GM21360 (cell line): ENCODE results near the gene B3GNT8.
"Not testable (repeated sequence)": the region's sequence is repeated elsewhere in the genome, so short reads cannot be mapped to it uniquely, and the experiment has no call there.

ENCODE experiments used
- ATAC-seq: cut with Tn5 transposase; IDR thresholded peaks from one replicate; pipeline ENCODE4 v1.9.1; 2021; ENCODE audit warnings: mild to moderate bottlenecking, moderate library complexity; ENCODE audit not compliant: unreplicated experiment

The B3GNT8 gene

DNA sequence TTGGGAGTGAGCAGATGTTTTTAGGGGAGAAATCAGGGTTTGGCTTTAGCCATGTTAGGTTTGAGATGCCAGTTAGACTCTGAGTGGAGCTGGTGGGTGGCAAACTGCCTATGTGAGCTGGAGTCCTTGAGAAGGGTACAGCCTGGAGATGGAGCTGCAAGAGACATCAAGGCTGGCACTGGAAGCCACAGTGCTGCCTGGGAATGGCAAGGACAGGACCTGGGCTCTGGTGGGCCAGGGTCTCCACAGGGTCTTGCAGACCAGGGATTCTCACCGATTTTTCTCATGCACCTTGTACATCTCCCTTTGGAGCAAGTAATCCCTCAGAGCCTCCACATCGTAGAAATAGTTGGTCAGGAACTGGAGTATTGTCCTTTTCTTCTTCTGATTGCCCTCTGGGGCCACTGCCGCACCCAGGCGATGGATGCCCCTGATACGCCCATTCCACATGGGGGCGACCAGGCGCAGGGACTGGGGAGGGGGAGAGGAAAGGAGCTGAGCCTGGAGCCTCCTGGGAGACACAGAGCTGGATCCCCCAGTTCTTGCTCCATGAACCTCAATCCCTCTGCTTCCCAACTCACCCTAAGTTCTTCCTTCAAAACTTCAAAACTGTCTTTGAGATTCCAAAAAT, 10.9 kb upstream of the B3GNT8 start:
- no peak for ATAC-seq

DNA sequence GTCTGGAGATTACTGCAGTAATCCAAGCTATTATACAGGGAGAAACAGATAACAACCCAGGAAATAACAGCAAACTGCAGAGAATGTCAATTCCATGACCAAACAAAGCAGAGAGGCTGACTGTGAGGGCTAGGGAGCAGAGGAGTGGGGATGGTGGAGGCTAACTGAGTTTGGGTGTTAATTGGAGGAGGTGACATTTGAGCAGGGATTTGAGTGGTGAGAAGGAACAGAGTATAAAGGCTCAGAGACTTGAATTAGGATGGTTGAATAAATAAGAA, 9.4 kb upstream of the B3GNT8 start:
- ATAC-seq = no peak

DNA sequence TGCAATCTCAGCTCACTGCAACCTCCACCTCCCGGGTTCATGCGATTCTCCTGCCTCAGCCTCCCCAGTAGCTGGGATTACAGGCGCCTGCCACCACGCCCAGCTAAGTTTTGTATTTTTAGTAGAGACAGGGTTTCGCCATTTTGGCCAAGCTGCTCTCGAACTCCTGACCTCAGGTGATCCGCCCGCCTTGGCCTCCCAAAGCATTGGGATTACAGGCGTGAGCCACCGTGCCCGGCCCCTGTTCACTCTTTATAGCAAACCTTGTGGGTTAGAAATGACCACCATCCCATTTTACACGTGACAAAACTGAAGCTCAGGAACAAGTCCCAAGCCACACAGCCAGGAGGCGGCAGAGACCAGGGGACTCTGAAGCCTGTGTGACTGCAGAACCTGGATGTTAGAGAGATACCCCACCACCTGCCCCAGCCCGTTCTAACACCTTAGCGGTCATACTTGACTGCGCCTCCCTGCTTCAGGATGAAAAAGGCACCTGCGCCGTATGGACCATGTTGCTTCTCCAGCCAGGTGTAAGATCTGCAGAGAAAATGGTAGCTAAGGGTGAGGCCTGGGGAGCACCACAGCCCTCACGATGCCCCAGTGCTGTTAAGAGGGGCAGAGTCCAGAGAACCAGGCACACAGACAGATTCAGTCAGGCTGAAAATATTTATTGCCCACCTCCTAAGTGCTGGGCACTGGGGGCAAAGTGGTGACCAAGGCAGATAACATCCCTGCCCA, 8.9 kb upstream of the B3GNT8 start:
- no peak for ATAC-seq

DNA sequence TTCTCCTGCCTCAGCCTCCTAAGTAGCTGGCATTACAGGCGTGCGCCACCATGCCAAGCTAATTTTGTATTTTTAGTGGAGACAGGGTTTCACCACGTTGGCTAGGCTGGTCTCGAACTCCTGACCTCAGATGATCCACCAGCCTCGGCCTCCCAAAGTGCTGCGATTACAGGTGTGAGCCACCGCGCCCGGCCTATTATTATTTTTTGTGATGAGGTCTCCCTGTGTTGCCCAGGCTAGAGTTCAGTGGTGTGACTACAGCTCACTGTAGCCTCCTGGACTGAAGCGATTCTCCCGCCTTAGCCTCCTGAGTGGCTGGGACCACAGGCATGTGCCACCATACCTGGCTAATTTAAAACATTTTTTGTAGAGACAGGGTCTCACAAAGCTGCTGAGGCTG, 8.2 kb upstream of the B3GNT8 start:
- ATAC-seq = not testable (repeated sequence)

DNA sequence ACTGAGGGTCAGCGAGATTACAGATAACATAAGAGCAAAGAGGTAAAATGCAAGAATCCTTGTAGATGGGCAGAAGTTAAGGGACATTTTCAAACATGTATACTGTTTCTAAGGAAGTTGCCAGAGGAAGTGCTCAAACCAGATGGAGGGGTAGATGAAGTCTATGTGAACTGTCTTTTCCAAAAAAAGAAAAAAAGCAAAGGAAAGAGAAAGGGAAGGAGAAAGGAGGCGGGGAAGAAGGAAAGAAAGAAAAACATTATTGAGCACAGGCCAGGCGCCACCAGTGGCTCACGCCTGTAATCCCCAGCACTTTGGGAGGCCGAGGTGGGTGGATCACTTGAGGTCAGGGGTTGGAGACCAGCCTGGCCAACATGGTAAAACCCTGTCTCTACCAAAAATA, 7.3 kb upstream of the B3GNT8 start:
- ATAC-seq = no peak

DNA sequence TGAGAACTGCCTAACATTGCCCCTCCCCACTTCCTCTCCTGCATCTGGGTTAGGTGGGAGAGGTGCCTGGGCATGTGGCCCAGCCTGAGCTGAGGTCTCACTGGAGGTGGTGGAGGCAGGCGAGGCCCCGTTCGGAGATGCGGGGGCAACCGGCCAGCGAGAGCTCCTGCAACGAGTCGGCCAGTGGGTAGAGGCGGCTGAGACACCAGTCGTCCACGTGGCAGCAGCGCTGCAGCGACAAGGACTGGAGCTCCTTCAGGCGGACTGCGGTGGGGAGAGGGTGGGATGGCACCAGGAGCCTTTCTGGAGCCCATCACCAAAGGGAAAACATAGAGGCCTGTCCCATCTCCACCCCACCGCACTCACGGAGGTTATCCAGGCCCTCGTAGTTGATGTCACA, 6.0 kb upstream of the B3GNT8 start:
- ATAC-seq = no peak

DNA sequence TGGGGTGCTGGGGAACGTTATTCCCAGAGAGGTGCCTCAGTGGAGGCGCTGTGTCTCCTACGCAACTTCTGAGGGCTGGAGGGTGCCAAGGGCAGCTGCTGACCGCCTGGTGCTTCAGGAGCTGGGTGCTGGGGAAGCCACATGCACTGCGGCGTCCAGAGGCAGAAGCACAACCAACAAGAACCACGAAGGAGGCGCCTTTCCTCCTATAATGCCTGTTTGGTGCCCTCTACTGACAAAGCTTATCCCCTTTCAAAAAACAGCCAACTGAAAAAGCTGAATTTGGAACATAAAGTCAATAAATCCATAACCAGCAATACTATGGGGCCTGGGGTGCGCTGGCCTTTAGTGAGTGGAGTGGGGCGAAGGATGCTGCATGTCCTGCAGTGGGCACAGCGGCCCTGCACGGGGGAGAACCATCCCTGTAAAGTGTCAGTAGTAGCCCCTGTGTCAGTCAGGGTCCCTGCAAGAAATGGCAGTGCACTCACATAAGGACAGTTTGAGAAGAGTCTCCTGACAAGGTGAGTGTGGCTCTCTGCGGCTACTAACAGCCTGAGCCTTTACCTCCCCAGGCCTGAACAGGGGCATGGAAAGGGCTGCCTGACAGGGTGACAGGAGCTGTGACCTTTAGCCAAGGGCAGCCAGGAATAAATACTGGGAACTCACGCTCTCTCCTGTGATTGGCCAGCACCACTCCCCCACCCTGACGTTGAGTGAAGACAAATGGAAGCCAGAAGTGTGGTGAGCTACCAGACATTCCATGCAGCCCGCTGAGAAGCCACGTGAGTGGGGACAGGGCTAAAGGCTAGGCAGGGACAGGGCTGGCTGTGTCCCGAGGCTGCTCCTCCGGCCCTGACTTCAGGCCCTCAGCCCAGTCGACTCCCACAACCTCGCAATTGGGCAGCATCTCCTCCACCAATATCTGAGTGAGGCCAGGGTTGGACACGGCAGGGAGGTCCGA, 4.5 kb upstream of the B3GNT8 start:
- ATAC-seq = no peak

DNA sequence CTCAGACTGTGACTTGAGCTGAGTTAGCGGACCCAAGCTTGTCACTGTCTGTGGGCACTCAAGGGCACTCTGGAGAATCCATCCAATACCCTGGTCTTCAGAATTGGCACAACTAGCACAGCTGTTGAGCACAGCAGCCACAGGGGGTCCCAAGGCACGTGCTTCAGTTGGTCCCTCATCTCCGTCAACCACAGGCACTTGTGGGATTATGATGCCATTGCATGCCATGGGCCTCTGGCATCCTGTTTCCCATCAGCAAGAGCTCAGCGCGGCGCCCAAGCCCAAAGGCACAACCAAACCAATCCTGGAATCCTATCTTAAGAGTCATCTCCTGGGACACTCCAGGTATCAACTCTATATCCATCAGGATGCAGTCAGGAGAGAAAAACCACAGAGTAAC, 3.7 kb upstream of the B3GNT8 start:
- no peak for ATAC-seq

DNA sequence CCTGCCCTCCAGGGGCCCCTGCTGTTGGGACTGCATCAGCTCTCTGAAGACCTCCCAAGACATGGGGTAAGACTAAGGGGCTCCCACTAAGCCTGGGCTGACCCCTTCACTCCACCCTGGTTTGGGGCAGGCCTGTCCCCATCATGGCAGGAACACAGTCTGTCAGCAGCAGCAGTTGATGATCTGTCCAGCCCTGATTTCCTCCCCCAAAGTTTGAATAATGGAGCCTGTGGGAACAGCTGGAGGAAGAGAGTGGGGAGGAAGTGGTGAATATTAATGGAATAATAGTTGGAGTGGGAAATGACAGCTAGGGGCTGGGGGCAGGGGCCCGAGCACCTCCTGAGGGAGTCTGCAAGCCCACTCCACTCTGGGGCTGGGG, 1.3 kb upstream of the B3GNT8 start:
- ATAC-seq = no peak

DNA sequence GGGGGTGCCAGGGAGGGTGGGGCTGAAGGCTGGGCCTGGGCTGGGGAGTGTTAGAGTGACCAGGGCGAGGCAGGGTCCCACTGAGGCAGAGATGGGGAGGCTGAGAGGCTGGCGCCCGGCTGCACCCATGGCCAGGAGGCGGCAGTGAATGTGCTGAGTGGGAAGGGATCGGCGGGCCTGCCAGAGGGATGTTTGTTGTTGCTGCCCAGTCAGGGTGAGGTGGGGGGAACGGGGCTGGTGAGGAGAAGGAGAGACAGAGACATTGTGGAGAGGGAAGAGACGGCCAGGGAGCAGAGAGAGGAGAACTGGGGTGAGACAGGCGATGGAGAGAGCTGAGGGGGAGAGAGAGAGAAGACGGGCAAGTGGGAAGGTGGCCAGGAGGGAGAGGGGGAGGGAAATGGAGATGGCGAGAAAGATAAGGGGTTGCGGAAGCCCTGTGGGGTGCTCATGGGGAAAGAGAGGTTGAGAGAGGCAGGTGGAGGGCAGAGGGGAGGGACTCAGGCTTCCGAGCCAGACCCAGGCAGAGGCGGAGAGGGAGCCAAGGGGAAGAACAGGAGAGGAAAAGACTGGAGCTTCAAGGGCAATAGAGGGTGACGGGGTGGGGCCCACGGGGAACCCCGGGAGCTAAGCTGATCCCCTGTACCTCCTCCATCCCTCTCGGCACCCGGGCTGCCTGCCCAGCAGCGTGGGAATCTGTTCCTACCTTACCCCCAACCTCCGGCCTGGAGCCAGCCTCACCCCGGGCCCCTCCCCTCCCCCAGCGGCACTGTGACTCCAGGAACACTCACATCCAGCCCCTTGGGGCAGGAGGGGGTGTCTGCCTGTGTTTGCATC, 690 bp upstream of the B3GNT8 start:
- ATAC-seq = no peak

DNA sequence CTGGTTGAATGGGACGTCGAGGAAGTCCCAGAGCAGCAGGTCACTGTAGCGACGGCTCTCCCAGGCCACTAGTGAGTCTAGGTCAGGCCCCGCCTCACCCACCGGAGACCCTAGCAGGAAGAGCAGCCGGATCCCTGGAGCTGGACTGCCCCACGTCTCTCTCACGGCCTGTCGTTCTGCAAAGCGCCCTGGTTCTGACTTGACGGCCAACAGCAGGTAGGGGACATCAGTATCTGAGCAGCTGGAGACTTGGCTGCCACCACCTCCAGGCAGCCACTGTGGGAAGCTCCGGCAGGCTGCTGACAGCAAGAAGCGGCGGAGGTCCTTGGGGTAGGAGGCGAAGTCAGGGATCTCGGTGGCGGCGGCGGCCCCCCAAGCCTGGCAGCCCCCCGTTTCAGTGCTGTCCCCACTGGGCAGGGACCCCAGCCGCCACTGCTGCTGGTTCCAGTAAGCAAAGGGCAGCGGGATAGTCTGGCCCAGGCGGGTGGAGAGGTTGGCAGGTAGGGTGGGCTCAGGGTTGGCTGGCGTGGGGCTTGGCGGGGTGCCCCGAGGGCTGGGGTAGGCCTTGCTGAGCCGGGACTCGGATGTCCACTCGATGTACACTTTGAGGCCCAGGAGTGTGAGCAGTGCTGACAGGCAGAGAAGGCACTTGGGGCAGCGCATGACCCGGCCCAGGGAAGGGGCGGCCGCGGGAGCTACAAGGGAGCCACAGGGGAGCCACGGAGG, 895 bp downstream of the B3GNT8 start:
- no peak for ATAC-seq

DNA sequence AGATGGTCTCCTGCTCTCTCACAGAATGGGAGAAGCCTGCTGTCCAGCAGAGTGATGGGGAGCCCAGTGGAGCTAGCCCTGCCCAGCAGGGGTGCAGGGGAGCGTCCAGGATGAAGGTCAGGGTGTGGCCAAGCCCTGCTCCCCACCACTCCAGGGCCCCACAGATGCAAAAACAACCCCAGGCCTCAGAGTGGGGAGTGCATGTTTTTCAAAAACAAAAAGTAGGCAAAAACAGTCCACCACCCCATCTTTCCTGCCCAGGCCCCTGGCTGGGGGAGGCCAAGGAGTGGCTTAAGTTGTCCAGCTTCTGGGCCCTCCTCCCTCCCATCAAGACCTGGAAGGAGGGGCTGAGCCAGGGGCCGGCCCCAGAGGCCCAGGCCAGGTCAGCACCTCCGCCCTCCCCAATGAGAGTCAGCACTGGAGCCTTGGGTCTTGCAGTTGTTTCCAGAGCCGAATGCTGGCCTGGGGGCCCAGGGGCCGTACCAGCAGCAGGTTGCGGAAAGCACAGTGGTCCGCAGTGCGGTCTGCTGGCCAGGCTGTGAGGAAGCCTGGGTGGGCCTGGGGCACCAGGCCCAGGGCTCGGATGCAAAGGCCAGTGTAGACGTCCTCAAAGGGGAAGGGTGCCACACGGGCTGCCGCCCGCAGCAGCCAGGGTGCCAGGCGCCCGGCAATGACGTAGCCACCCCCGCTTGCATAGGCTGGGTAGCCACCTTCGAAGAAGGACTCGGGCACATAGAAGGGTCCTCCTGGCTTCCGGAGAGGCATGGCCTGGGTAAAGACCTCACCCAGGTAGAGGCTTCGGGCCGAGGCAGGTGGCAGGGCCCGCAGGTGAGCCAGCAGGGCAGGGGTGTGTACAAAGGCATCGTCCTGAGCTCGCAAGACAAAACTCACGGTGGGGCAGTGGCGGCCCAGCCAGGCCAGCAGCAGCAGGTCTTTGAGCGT, 1.7 kb downstream of the B3GNT8 start:
- ATAC-seq = no peak

DNA sequence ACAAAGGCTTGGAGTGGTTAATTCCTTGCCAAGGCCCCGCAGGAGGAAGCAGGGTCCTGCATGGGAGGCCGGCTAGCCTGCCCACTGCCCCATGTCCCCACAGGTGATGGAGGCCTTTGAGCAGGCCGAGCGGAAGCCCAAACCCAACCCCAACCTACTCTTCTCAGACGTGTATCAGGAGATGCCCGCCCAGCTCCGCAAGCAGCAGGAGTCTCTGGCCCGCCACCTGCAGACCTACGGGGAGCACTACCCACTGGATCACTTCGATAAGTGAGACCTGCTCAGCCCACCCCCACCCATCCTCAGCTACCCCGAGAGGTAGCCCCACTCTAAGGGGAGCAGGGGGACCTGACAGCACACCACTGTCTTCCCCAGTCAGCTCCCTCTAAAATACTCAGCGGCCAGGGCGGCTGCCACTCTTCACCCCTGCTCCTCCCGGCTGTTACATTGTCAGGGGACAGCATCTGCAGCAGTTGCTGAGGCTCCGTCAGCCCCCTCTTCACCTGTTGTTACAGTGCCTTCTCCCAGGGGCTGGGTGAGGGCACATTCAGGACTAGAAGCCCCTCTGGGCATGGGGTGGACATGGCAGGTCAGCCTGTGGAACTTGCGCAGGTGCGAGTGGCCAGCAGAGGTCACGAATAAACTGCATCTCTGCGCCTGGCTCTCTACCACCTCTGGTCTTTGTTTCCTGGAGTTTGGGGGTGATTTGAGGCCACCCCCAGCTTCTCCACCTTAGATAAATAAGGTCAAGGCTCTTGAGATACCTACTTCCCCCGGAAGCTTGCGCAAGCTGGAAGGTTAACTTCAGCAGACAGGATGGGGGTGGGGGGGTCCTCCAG, 2.6 kb downstream of the B3GNT8 start:
- ATAC-seq = no peak

DNA sequence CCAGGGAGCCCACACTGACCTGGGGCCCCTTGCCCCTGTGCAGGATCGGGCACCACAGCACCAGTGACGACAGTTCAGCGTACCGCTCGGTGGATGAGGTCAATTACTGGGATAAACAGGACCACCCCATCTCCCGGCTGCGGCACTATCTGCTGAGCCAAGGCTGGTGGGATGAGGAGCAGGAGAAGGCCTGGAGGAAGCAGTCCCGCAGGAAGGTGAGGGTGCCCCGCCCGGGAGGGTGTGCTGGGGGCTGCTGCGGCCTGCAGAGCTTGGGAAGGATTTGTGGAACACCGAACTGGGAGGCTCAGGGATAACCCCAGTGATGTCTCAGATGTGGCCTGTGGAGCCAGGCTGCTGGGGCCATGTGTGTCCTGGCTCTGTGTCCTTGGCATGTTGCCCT, 4.2 kb downstream of the B3GNT8 start:
- no peak for ATAC-seq

DNA sequence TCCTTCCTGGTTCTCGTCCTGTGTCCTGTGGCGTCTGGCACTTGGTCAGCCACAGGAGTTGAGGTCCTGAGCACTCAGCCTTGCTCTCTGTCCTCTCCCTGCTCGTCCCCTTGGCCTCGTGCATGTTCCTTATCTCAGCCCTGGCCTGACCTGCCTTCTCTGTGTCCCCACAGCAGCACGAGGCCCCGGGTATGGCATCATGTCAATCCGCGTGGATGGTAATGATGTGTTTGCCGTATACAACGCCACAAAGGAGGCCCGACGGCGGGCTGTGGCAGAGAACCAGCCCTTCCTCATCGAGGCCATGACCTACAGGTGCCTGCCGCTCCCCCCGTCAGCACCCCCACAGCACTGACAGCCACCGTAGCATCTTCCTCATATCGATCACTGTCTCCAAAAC, 4.7 kb downstream of the B3GNT8 start:
- no peak for ATAC-seq

DNA sequence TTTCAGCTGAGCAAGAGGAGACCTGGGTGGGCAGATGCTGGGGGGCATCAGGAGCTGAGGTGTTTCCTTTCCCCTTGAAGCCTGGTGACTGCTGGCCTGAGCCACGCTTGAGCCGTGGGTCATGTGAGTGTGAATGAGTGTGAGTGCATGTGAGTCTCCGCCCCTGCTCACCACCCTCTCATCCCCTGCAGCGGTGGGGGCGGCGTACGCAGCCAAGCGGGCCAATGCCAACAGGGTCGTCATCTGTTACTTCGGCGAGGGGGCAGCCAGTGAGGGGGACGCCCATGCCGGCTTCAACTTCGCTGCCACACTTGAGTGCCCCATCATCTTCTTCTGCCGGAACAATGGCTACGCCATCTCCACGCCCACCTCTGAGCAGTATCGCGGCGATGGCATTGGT, 5.2 kb downstream of the B3GNT8 start:
- ATAC-seq = no peak

DNA sequence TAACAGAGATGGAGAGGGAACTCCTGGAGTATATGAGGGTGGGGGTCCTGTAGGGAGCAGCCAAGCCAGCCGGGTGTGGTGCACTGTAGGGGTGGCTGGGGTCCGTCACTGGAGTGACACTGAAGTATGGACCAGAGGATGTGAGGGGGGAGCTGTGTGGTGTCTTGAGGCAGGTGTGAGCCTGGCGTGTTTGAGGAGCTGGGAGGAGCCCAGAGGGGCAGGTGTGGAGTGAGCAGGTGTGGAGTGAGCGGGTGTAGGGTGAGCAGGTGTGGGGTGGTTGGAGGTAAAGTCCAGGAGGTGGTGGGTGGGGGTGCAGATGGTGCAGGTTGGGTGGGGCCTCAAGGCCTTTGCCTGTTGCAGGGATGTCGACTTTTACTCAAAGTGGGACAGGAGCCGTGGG, 5.9 kb downstream of the B3GNT8 start:
- ATAC-seq = no peak

DNA sequence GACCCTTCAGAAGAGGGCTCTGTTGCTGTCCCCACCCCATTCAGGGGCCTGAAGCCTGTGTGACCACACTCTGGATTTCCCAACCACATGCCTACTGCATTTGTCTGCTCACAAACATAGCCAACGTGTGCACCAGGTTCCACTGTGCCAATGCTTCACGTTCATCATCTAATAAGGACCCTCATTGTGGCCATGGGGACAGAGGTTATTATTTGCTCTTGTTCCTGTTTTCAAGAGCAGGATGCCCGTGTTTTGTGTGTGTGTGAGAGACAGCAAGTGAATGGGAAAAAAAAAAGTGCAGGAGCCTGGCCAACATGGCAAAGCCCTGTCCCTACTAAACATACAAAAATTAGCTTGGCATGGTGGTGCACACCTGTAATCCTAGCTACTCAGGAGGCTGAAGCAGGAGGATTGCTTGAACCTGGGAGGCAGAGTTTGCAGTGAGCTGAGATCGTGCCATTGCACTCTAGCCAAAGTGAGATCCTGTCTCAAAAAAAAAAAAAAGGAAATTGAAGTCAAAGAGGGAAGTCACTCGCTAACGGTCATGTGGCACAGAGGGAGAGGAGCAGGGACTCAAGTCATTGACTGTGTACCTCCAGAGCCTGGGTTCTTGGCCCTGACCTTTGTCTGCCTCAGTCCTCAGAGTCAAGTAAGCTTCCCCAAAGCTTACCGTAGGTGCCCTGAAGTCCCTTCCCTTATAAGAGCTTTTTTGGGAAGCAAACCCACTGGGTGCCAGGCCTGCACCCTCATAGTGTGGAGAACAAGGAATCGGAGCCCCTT, 6.9 kb downstream of the B3GNT8 start:
- no peak for ATAC-seq
